Panc1 (cell line): ENCODE data around the gene RNF208.

Source experiments
- CTCF ChIP-seq: fragments of 450-650 bp; IDR thresholded peaks from 2 replicates; pipeline ENCODE4 v1.5.1; 2017; ENCODE audit warnings: mild to moderate bottlenecking
- POLR2AphosphoS5 ChIP-seq: IDR thresholded peaks from 2 replicates; pipeline ENCODE4 v1.6.1; 2012; ENCODE audit warnings: mild to moderate bottlenecking, low read depth, low read length, moderate library complexity
- SIN3A ChIP-seq: IDR thresholded peaks from 2 replicates; pipeline ENCODE4 v1.6.1; 2012; ENCODE audit warnings: low read depth, mild to moderate bottlenecking, low read length, moderate library complexity, borderline replicate concordance; ENCODE audit not compliant: insufficient read depth

GRCh38 chr9:137198902-137199283, 23.1 kb downstream of the RNF208 start:
- TF ChIP-seq CTCF (no peak), POLR2AphosphoS5 (no peak), SIN3A (no peak)
